NT2/D1 (cell line): Measurements from ENCODE around the gene LRRC8E.

Experiments used
- SUZ12 ChIP-seq: IDR thresholded peaks from 2 replicates; pipeline ENCODE4 v1.6.1; 2011; ENCODE audit not compliant: insufficient read length, insufficient read depth; ENCODE audit errors: extremely low read depth
- ZNF274 ChIP-seq: IDR thresholded peaks from 2 replicates; pipeline ENCODE4 v1.6.1; 2011; ENCODE audit warnings: mild to moderate bottlenecking, low read depth, low read length

DNA sequence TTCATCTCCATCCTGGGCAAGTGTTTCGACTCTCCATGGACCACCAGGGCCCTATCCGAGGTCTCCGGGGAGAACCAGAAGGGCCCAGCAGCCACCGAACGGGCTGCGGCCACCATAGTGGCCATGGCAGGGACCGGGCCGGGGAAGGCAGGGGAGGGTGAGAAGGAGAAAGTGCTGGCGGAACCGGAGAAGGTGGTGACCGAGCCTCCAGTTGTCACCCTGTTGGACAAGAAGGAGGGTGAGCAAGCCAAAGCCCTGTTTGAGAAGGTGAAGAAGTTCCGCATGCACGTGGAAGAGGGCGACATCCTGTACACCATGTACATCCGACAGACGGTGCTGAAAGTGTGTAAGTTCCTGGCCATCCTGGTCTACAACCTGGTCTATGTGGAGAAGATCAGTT lies 10.7 kb downstream of the LRRC8E start:
- TF ChIP-seq ZNF274 (no peak), SUZ12 (no peak)
